H9 (cell line): ENCODE results near the gene MYO18A. TPM values are rescaled to one million over a fixed set of nuclear protein-coding genes. Genes with fewer than 3 reads are reported as not detected.
A peak's percentile ranks its signal among the peaks of the same experiment; 100 is the strongest.

Source experiments
- DNase-seq: peaks from one replicate; pipeline ENCODE4 v3.0.0-alpha.2; 2017
- H2AFZ ChIP-seq: one replicate; pipeline ENCODE4 v1.6.1; 2013; ENCODE audit warnings: mild to moderate bottlenecking, low read length, control low read depth, moderate library complexity
- H2AK5ac ChIP-seq: 2 replicates; pipeline ENCODE4 v1.6.1; 2013; ENCODE audit warnings: low read length, control low read depth, mixed read lengths; ENCODE audit not compliant: insufficient read length
- H2BK120ac ChIP-seq: one replicate; pipeline ENCODE4 v1.6.1; 2013; ENCODE audit warnings: low read depth, mild to moderate bottlenecking, low read length, control low read depth, inconsistent platforms; ENCODE audit not compliant: poor library complexity, severe bottlenecking
- H2BK12ac ChIP-seq: 2 replicates; pipeline ENCODE4 v1.6.1; 2013; ENCODE audit warnings: low read length, control low read depth, mixed read lengths, low read depth; ENCODE audit not compliant: insufficient read length
- H2BK15ac ChIP-seq: 2 replicates; pipeline ENCODE4 v1.6.1; 2013; ENCODE audit warnings: low read depth, low read length, control low read depth
- H2BK20ac ChIP-seq: one replicate; pipeline ENCODE4 v1.6.1; 2013; ENCODE audit warnings: low read depth, mild to moderate bottlenecking, low read length, control low read depth, inconsistent platforms; ENCODE audit not compliant: poor library complexity, severe bottlenecking
- H2BK5ac ChIP-seq: 2 replicates; pipeline ENCODE4 v1.6.1; 2013; ENCODE audit warnings: low read length, control low read depth, mixed read lengths; ENCODE audit not compliant: insufficient read length
- H3K14ac ChIP-seq: 2 replicates; pipeline ENCODE4 v1.6.1; 2013; ENCODE audit warnings: low read length, control low read depth; ENCODE audit not compliant: insufficient read depth
- H3K18ac ChIP-seq: 2 replicates; pipeline ENCODE4 v1.6.1; 2013; ENCODE audit warnings: low read depth, mild to moderate bottlenecking, mixed read lengths, low read length, control low read depth; ENCODE audit not compliant: insufficient read length
- H3K23ac ChIP-seq: 2 replicates; pipeline ENCODE4 v1.6.1; 2013; ENCODE audit warnings: low read length, control low read depth, mixed read lengths, low read depth; ENCODE audit not compliant: insufficient read length
- H3K23me2 ChIP-seq: 2 replicates; pipeline ENCODE4 v1.6.1; 2013; ENCODE audit warnings: low read depth, mild to moderate bottlenecking, mixed read lengths, low read length, control low read depth; ENCODE audit not compliant: insufficient read length, poor library complexity, severe bottlenecking
- H3K27ac ChIP-seq: 2 replicates; pipeline ENCODE4 v1.5.1; 2013; ENCODE audit warnings: low read length, control low read depth, mixed read lengths, low read depth; ENCODE audit not compliant: insufficient read length
- H3K27me3 ChIP-seq: 2 replicates; pipeline ENCODE4 v1.6.1; 2013; ENCODE audit warnings: low read length, control low read depth, inconsistent platforms; ENCODE audit not compliant: insufficient read depth
- H3K4ac ChIP-seq: 2 replicates; pipeline ENCODE4 v1.6.1; 2013; ENCODE audit warnings: low read depth, mild to moderate bottlenecking, control low read depth, inconsistent platforms, low read length, moderate library complexity
- H3K4me1 ChIP-seq: 2 replicates; pipeline ENCODE4 v1.6.1; 2013; ENCODE audit warnings: low read length, control low read depth, inconsistent platforms; ENCODE audit not compliant: insufficient read depth
- H3K4me2 ChIP-seq: 2 replicates; pipeline ENCODE4 v1.6.1; 2013; ENCODE audit warnings: low read length, control low read depth, mixed read lengths; ENCODE audit not compliant: insufficient read length, insufficient read depth
- H3K56ac ChIP-seq: 2 replicates; pipeline ENCODE4 v1.6.1; 2013; ENCODE audit warnings: low read depth, mild to moderate bottlenecking, mixed read lengths, low read length, control low read depth; ENCODE audit not compliant: insufficient read length
- H3K79me1 ChIP-seq: 2 replicates; pipeline ENCODE4 v1.6.1; 2013; ENCODE audit warnings: low read depth, mild to moderate bottlenecking, moderate library complexity, low read length, control low read depth, inconsistent platforms; ENCODE audit not compliant: insufficient read depth, poor library complexity, severe bottlenecking
- H3K79me2 ChIP-seq: 2 replicates; pipeline ENCODE4 v1.6.1; 2013; ENCODE audit warnings: low read length, control low read depth, inconsistent platforms; ENCODE audit not compliant: insufficient read depth
- H3K9ac ChIP-seq: 2 replicates; pipeline ENCODE4 v1.6.1; 2013; ENCODE audit warnings: low read length, control low read depth, mixed read lengths; ENCODE audit not compliant: insufficient read length; ENCODE audit errors: extremely low read depth
- H3K9me3 ChIP-seq: one replicate; pipeline ENCODE4 v1.6.1; 2013; ENCODE audit warnings: low read depth, low read length, inconsistent platforms; ENCODE audit not compliant: control insufficient read depth
- H3T11ph ChIP-seq: one replicate; pipeline ENCODE4 v1.6.1; 2013; ENCODE audit warnings: mild to moderate bottlenecking, low read length, control low read depth, inconsistent platforms
- H4K20me1 ChIP-seq: one replicate; pipeline ENCODE4 v1.6.1; 2013; ENCODE audit not compliant: control insufficient read depth, insufficient read length, insufficient read depth
- H4K5ac ChIP-seq: 2 replicates; pipeline ENCODE4 v1.6.1; 2013; ENCODE audit warnings: low read depth, mild to moderate bottlenecking, mixed read lengths, low read length, control low read depth; ENCODE audit not compliant: insufficient read length
- H4K8ac ChIP-seq: replicated peaks from 2 replicates; pipeline ENCODE4 v1.6.1; 2013; ENCODE audit warnings: low read length, control low read depth, mixed read lengths, low read depth; ENCODE audit not compliant: insufficient read length
- H4K91ac ChIP-seq: 2 replicates; pipeline ENCODE4 v1.6.1; 2013; ENCODE audit warnings: low read depth, mild to moderate bottlenecking, moderate library complexity, mixed read lengths, low read length, control low read depth; ENCODE audit not compliant: insufficient read length
- H3K27ac Mint-ChIP-seq, 3 experiments: 2 replicates in 2 of 3; 3 replicates in 1 of 3; pipeline ENCODE4 v1.8.0; 2020 to 2021; ENCODE audit warnings: mixed read lengths in 3 of 3, mild to moderate bottlenecking in 1 of 3, moderate library complexity in 1 of 3
- H3K27me3 Mint-ChIP-seq: 2 replicates; pipeline ENCODE4 v1.8.0; 2021; ENCODE audit warnings: low read depth, mild to moderate bottlenecking, moderate library complexity, mixed read lengths
- H3K36me3 Mint-ChIP-seq, 3 experiments: 2 replicates in 2 of 3; 3 replicates in 1 of 3; pipeline ENCODE4 v1.8.0; 2020 to 2021; ENCODE audit warnings: low read depth in 3 of 3, mixed read lengths in 3 of 3; ENCODE audit not compliant: insufficient read depth in 1 of 3
- H3K4me1 Mint-ChIP-seq, 2 experiments: 2 replicates each; pipeline ENCODE4 v1.8.0; 2020; ENCODE audit warnings: mixed read lengths in 2 of 2
- H3K4me3 Mint-ChIP-seq, 2 experiments: 2 replicates in 1 of 2; 3 replicates in 1 of 2; pipeline ENCODE4 v1.8.0; 2020 to 2021; ENCODE audit warnings: mild to moderate bottlenecking in 2 of 2, mixed read lengths in 2 of 2, moderate library complexity in 1 of 2
- H3K9me3 Mint-ChIP-seq, 2 experiments: 2 replicates in 1 of 2; 3 replicates in 1 of 2; pipeline ENCODE4 v1.8.0; 2020; ENCODE audit warnings: mild to moderate bottlenecking in 2 of 2, mixed read lengths in 2 of 2, moderate library complexity in 1 of 2
- CTCF ChIP-seq: fragments of 200-600 bp; sonication (generic); conservative IDR thresholded peaks from 3 replicates; pipeline ENCODE4 v1.8.0; 2021; ENCODE audit warnings: antibody characterized with exemption, mild to moderate bottlenecking
- WGBS: extraction: QIAGEN DNeasy Blood & Tissue Kit; methylation state at CpG from one replicate; pipeline ENCODE4 v1.1.7; 2013; ENCODE audit warnings: missing lambda C conversion rate, low lambda C conversion rate, mixed read lengths; ENCODE audit not compliant: insufficient read length; ENCODE audit errors: extremely low coverage; 5-methylcytosine and 5-hydroxymethylcytosine counted together
- total RNA-seq: library from RNA; stranded (reverse); gene quantifications from 2 replicates; pipeline ENCODE4 v1.2.1, GENCODE V29; 2021

The MYO18A gene
- total RNA-seq, 1 experiment from 2014 or later: 21.6 TPM

GRCh38 chr17:29073045-29073444 is 107.2 kb downstream of the MYO18A start:
- no peak overlapping the region for H2BK15ac ChIP-seq
- H3K4me2 ChIP-seq: no peak overlapping the region
- H3K56ac ChIP-seq: no peak overlapping the region
- H2AK5ac ChIP-seq: no peak overlapping the region
- TF ChIP-seq CTCF: no peak
- H2BK20ac ChIP-seq: no peak overlapping the region
- no peak overlapping the region for H4K8ac ChIP-seq
- DNase-seq: no peak
- no peaks in the 10 kb centered on the region for H3K23me2 ChIP-seq
- no peak overlapping the region for H2BK12ac ChIP-seq
- H3K9me3 Mint-ChIP-seq: no peaks in the 10 kb centered on the region
- no peak overlapping the region for H3K9ac ChIP-seq
- H3K18ac ChIP-seq: no peak overlapping the region
- no peak overlapping the region for H3K27ac ChIP-seq
- H4K5ac ChIP-seq: no peak overlapping the region
- WGBS: no CpG with 5 or more reads among the region's 2 CpGs
- H3K27ac Mint-ChIP-seq: peak overlapping the region in 2 of 3 experiments; percentile 9 to 53; a peak in 1 of 7 replicates
- no peaks in the 10 kb centered on the region; the same call in 1 of the 2 replicates for H3K27me3 Mint-ChIP-seq
- no peak overlapping the region for H3T11ph ChIP-seq
- H3K79me2 ChIP-seq: no peaks in the 10 kb centered on the region
- no peak overlapping the region for H3K4me3 Mint-ChIP-seq
- H3K4ac ChIP-seq: no peak overlapping the region
- peaks cover 0 to 2% (median 0%) of the 10 kb centered on the region in 3 experiments; a peak in 2 of 7 replicates for H3K36me3 Mint-ChIP-seq
- H2BK5ac ChIP-seq: no peak overlapping the region
- peaks cover 11% of the 10 kb centered on the region; the same call in 1 of the 2 replicates for H3K4me1 ChIP-seq
- H3K79me1 ChIP-seq: no peaks in the 10 kb centered on the region
- H3K27me3 ChIP-seq: no peaks in the 10 kb centered on the region
- no peaks in the 10 kb centered on the region for H4K20me1 ChIP-seq
- no peak overlapping the region for H4K91ac ChIP-seq
- no peak overlapping the region for H3K14ac ChIP-seq
- H2BK120ac ChIP-seq: no peak overlapping the region
- H3K9me3 ChIP-seq: no peaks in the 10 kb centered on the region
- no peak overlapping the region for H3K23ac ChIP-seq
- H2AFZ ChIP-seq: no peak overlapping the region
- peaks cover 49 to 62% of the 10 kb centered on the region in 2 experiments for H3K4me1 Mint-ChIP-seq
